ENCODE results near the gene PRDM15. TPM values are rescaled to one million over a fixed set of nuclear protein-coding genes. Genes with fewer than 3 reads are reported as not detected.

PRDM15 gene
- total RNA-seq, 1 donor from 2014 or later = 2.9 TPM

- DNase-seq = no peak
- intact Hi-C loops (cut with micrococcal nuclease) = no loop called here
- H3K4me3 ChIP-seq = no peak overlapping the region
- H3K27ac ChIP-seq (replicated peaks) = no peak overlapping the region
- H3K36me3 ChIP-seq = no peaks in the 10 kb centered on the region
- no peak for TF ChIP-seq CTCF (IDR thresholded peaks at IDR 0.05; ENCODE audit: borderline replicate concordance)
- H3K9me3 ChIP-seq (replicated peaks) = no peaks in the 10 kb centered on the region
- peaks cover 17% of the 10 kb centered on the region for H3K4me1 ChIP-seq
- peaks cover 76% of the 10 kb centered on the region for H3K27me3 ChIP-seq (ENCODE audit: low read depth)
These were observed 120.6 kb downstream of the PRDM15 start for GRCh38 chr21:41758550-41758949.

GRCh38 chr21:41755934-41756773, 123.0 kb downstream of the PRDM15 start:
- no peaks in the 10 kb centered on the region for H3K9me3 ChIP-seq (replicated peaks)
- peaks cover 56% of the 10 kb centered on the region for H3K27me3 ChIP-seq (ENCODE audit: low read depth)
- no peak overlapping the region for H3K27ac ChIP-seq (replicated peaks)
- H3K4me3 ChIP-seq = no peak overlapping the region
- H3K4me1 ChIP-seq = peaks cover 4% of the 10 kb centered on the region
- no peak for DNase-seq
- intact Hi-C loops (cut with micrococcal nuclease) = no loop called here
- H3K36me3 ChIP-seq = no peaks in the 10 kb centered on the region
- TF ChIP-seq CTCF (IDR thresholded peaks at IDR 0.05; ENCODE audit: borderline replicate concordance) = no peak

- no peaks in the 10 kb centered on the region for H3K4me1 ChIP-seq
- H3K27ac ChIP-seq (replicated peaks) = no peak overlapping the region
- no peak overlapping the region for H3K4me3 ChIP-seq
- intact Hi-C loops (cut with micrococcal nuclease) = no loop called here
- no peaks in the 10 kb centered on the region for H3K36me3 ChIP-seq
- H3K27me3 ChIP-seq (ENCODE audit: low read depth) = peaks cover 56% of the 10 kb centered on the region
- H3K9me3 ChIP-seq (replicated peaks) = no peaks in the 10 kb centered on the region
- TF ChIP-seq CTCF (IDR thresholded peaks at IDR 0.05; ENCODE audit: borderline replicate concordance) = no peak
- no peak for DNase-seq
These were observed 123.7 kb downstream of the PRDM15 start for GRCh38 chr21:41755258-41755933.

GRCh38 chr21:41754479-41754891, 124.7 kb downstream of the PRDM15 start:
- DNase-seq = no peak

More at GRCh38 chr21:41754479-41754891, 124.7 kb downstream of the PRDM15 start:
- no peaks in the 10 kb centered on the region for H3K36me3 ChIP-seq
- intact Hi-C loops (cut with micrococcal nuclease) = no loop called here
- no peak overlapping the region for H3K27ac ChIP-seq (replicated peaks)
- H3K9me3 ChIP-seq (replicated peaks) = no peaks in the 10 kb centered on the region
- H3K4me1 ChIP-seq = no peaks in the 10 kb centered on the region
- peaks cover 55% of the 10 kb centered on the region for H3K27me3 ChIP-seq (ENCODE audit: low read depth)
- H3K4me3 ChIP-seq = no peak overlapping the region
- TF ChIP-seq CTCF (IDR thresholded peaks at IDR 0.05; ENCODE audit: borderline replicate concordance) = no peak
